ENCODE measurements around the gene FTO. TPM values are rescaled to one million over a fixed set of nuclear protein-coding genes. Genes with fewer than 3 reads are reported as not detected.

The FTO gene
- total and polyA plus RNA-seq, 12 donors: 17.8 to 310 (median 156) TPM

DNA sequence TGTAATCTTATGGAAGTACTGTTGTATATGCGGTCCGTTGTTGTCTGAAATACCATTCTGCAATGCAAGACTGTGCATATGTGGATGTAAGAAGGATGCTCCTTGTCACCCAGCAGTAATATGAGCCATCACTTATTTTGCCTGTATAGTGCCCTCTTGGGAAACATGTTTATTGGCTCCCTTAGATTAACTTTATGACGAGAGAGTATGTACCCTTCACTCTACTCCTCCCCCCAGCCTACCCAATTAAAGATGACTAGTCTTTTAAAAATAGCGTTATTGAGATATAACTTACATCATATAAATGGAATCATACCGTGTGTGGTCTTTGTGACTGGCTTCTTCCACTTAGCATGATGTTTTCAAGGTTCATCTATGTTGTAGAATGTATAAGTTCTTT lies 33.6 kb downstream of the FTO start:
- Histone ChIP-seq H3K27ac (no peak overlapping the region), H3K4me3 (no peak overlapping the region), H3K4me1 (replicated peaks in 1 of 2) (peaks cover 7 to 21% of the 10 kb centered on the region in 2 donors), H3K9me3 (replicated peaks in 1 of 3) (no peaks in the 10 kb centered on the region), H3K36me3 (replicated peaks in 1 of 2) (no peaks in the 10 kb centered on the region), H3K27me3 (no peaks in the 10 kb centered on the region)
- 95 to 97% (median 96%) methylated on average over 5 of the region's 5 CpGs for WGBS, 4 donors
- intact Hi-C loops (cut with DNase I): no loop called here
- no peak for DNase-seq
- TF ChIP-seq POLR2A (IDR thresholded peaks at IDR 0.05): no peak
- TF ChIP-seq, protein P1, sequence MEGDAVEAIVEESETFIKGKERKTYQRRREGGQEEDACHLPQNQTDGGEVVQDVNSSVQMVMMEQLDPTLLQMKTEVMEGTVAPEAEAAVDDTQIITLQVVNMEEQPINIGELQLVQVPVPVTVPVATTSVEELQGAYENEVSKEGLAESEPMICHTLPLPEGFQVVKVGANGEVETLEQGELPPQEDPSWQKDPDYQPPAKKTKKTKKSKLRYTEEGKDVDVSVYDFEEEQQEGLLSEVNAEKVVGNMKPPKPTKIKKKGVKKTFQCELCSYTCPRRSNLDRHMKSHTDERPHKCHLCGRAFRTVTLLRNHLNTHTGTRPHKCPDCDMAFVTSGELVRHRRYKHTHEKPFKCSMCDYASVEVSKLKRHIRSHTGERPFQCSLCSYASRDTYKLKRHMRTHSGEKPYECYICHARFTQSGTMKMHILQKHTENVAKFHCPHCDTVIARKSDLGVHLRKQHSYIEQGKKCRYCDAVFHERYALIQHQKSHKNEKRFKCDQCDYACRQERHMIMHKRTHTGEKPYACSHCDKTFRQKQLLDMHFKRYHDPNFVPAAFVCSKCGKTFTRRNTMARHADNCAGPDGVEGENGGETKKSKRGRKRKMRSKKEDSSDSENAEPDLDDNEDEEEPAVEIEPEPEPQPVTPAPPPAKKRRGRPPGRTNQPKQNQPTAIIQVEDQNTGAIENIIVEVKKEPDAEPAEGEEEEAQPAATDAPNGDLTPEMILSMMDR (IDR thresholded peaks at IDR 0.05): no peak

- Histone ChIP-seq H3K27me3 (no peaks in the 10 kb centered on the region), H3K4me1 (replicated peaks in 1 of 2) (peaks cover 18 to 29% of the 10 kb centered on the region in 2 donors), H3K36me3 (replicated peaks in 1 of 2) (no peaks in the 10 kb centered on the region), H3K9me3 (replicated peaks in 1 of 3) (no peaks in the 10 kb centered on the region), H3K4me3 (no peak overlapping the region), H3K27ac (no peak overlapping the region)
- intact Hi-C loops (cut with DNase I): no loop called here
- no peak for TF ChIP-seq POLR2A (IDR thresholded peaks at IDR 0.05)
- TF ChIP-seq, protein P1 (IDR thresholded peaks at IDR 0.05): no peak
- no peak for DNase-seq
These were observed 36.5 kb downstream of the FTO start for GRCh38 chr16:53740476-53740875.

GRCh38 chr16:53740933-53741531 lies 37.1 kb downstream of the FTO start:
- Histone ChIP-seq H3K27ac (no peak overlapping the region), H3K36me3 (replicated peaks in 1 of 2) (no peaks in the 10 kb centered on the region), H3K4me3 (no peak overlapping the region), H3K9me3 (replicated peaks in 1 of 3) (no peaks in the 10 kb centered on the region), H3K4me1 (replicated peaks in 1 of 2) (peaks cover 24 to 34% of the 10 kb centered on the region in 2 donors), H3K27me3 (no peaks in the 10 kb centered on the region)
- WGBS, 4 donors: 74 to 78% (median 76%) methylated on average over 3 of the region's 3 CpGs
- DNase-seq: no peak
- TF ChIP-seq, protein P1 (IDR thresholded peaks at IDR 0.05): no peak
- no peak for TF ChIP-seq POLR2A (IDR thresholded peaks at IDR 0.05)
- intact Hi-C loops (cut with DNase I): no loop called here

DNA sequence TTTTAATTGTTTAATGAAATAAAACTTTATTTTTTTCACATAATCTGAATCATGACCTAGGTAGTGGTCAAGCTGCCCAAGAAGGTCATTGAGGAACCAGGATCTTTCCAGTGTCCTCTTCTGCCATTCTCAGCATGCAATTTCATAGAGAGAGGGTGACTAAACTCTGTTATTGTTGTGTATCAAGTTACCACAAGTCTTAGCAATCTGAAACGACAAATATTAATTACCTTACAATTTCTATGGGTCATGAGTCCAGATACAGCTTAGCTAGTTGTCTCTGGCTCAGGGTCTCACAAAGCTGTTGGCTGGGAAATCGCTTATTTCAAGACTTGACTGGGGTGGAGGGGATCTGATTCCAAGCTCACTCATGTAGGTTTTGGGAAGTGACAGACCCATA lies 37.6 kb downstream of the FTO start:
- no peak for TF ChIP-seq POLR2A (IDR thresholded peaks at IDR 0.05)
- TF ChIP-seq, protein P1 (IDR thresholded peaks at IDR 0.05): no peak
- WGBS, 4 donors: 90 to 96% (median 93%) methylated on average over 2 of the region's 2 CpGs
- Histone ChIP-seq H3K27ac (no peak overlapping the region), H3K4me1 (replicated peaks in 1 of 2) (peaks cover 25 to 37% of the 10 kb centered on the region in 2 donors), H3K27me3 (no peaks in the 10 kb centered on the region), H3K9me3 (replicated peaks in 1 of 3) (no peaks in the 10 kb centered on the region), H3K36me3 (replicated peaks in 1 of 2) (no peaks in the 10 kb centered on the region), H3K4me3 (no peak overlapping the region)
- DNase-seq: no peak
- intact Hi-C loops (cut with DNase I): no loop called here

All from adrenal gland (tissue), 12 donors.